WTC11 (cell line): ENCODE data around the gene USP10. TPM values are rescaled to one million over a fixed set of nuclear protein-coding genes. Genes with fewer than 3 reads are reported as not detected.
"Not testable (repeated sequence)": the region's sequence is repeated elsewhere in the genome, so short reads cannot be mapped to it uniquely, and the experiment has no call there.

Experiments
- ATAC-seq: fragments of 200-7000 bp; cut with Tn5 transposase; 2 replicates; pipeline ENCODE4 v1.10.0; 2021; ENCODE audit warnings: mild to moderate bottlenecking, moderate library complexity
- CTCF ChIA-PET: fragments of 300-600 bp; sonication (Branson Sonifier 250); formaldehyde crosslinking; loops from one replicate; lab custom pipeline; 2021; ENCODE audit warnings: antibody characterized with exemption; lab: Charles Lee
- POLR2A ChIA-PET: fragments of 350-600 bp; sonication (Branson Sonifier 250); formaldehyde crosslinking; loops from one replicate; lab custom pipeline; 2021; ENCODE audit warnings: antibody characterized with exemption; lab: Charles Lee
- DNase-seq: peaks from one replicate; pipeline ENCODE4 v3.0.0; 2021; ENCODE audit warnings: low spot score
- H3K27ac Mint-ChIP-seq: 2 replicates; pipeline ENCODE4 v1.8.0; 2021; ENCODE audit warnings: mixed read lengths
- H3K27me3 Mint-ChIP-seq: 2 replicates; pipeline ENCODE4 v1.8.0; 2021; ENCODE audit warnings: low read depth, mild to moderate bottlenecking, moderate library complexity, mixed read lengths
- H3K36me3 Mint-ChIP-seq: 2 replicates; pipeline ENCODE4 v1.8.0; 2021; ENCODE audit warnings: mixed read lengths
- H3K4me1 Mint-ChIP-seq: 2 replicates; pipeline ENCODE4 v1.8.0; 2022; ENCODE audit warnings: mixed read lengths
- H3K4me3 Mint-ChIP-seq: 2 replicates; pipeline ENCODE4 v1.8.0; 2021; ENCODE audit warnings: mild to moderate bottlenecking, moderate library complexity, mixed read lengths
- H3K9me3 Mint-ChIP-seq: 2 replicates; pipeline ENCODE4 v1.8.0; 2021; ENCODE audit warnings: mixed read lengths
- ATF6 ChIP-seq: sonication (generic); formaldehyde crosslinking; IDR thresholded peaks from 2 replicates; pipeline ENCODE4 v1.8.1; 2023; ENCODE audit warnings: mild to moderate bottlenecking, missing genetic modification reagents
- FOXJ3 ChIP-seq: sonication (generic); formaldehyde crosslinking; IDR thresholded peaks from 2 replicates; pipeline ENCODE4 v1.9.0; 2021; ENCODE audit warnings: missing genetic modification reagents, mild to moderate bottlenecking, borderline replicate concordance
- IRF1 ChIP-seq: sonication (generic); formaldehyde crosslinking; IDR thresholded peaks from 2 replicates; pipeline ENCODE4 v1.8.0; 2023; ENCODE audit warnings: missing genetic modification reagents
- IRF2 ChIP-seq: sonication (generic); formaldehyde crosslinking; IDR thresholded peaks from 2 replicates; pipeline ENCODE4 v1.8.0; 2022; ENCODE audit warnings: low read depth, missing genetic modification reagents, borderline replicate concordance
- JAZF1 ChIP-seq: fragments of 250-450 bp; sonication (Bioruptor Pico); IDR thresholded peaks from 2 replicates; pipeline ENCODE4 v1.9.0; 2021; ENCODE audit warnings: moderate library complexity, mild to moderate bottlenecking, inconsistent platforms
- JUN ChIP-seq: sonication (generic); formaldehyde crosslinking; IDR thresholded peaks from 2 replicates; pipeline ENCODE4 v1.8.0; 2023; ENCODE audit warnings: mild to moderate bottlenecking, missing genetic modification reagents
- MXD4 ChIP-seq: fragments of 250-450 bp; sonication (Bioruptor Pico); IDR thresholded peaks from 2 replicates; pipeline ENCODE4 v1.8.0; 2021; ENCODE audit warnings: mild to moderate bottlenecking, moderate library complexity, borderline replicate concordance
- MYBL2 ChIP-seq: sonication (generic); formaldehyde crosslinking; IDR thresholded peaks from 2 replicates; pipeline ENCODE4 v1.8.1; 2023; ENCODE audit warnings: mild to moderate bottlenecking, moderate library complexity, missing genetic modification reagents
- NFYB ChIP-seq: sonication (generic); formaldehyde crosslinking; conservative IDR thresholded peaks from 2 replicates; pipeline ENCODE4 v1.8.0; 2022; ENCODE audit warnings: low read depth, missing genetic modification reagents
- OVOL2 ChIP-seq: fragments of 250-450 bp; sonication (Bioruptor Pico); IDR thresholded peaks from 2 replicates; pipeline ENCODE4 v1.9.0; 2021; ENCODE audit warnings: mild to moderate bottlenecking, borderline replicate concordance
- PRRX2 ChIP-seq: fragments of 250-450 bp; sonication (Bioruptor Pico); IDR thresholded peaks from 2 replicates; pipeline ENCODE4 v1.8.0; 2021; ENCODE audit warnings: mild to moderate bottlenecking
- TCF7 ChIP-seq: sonication (generic); formaldehyde crosslinking; IDR thresholded peaks from 2 replicates; pipeline ENCODE4 v1.8.0; 2022; ENCODE audit warnings: mild to moderate bottlenecking, low read depth, missing genetic modification reagents, moderate library complexity
- TEAD4 ChIP-seq: sonication (generic); formaldehyde crosslinking; IDR thresholded peaks from 2 replicates; pipeline ENCODE4 v1.8.0; 2022; ENCODE audit warnings: mild to moderate bottlenecking, missing genetic modification reagents
- USF2 ChIP-seq: sonication (generic); formaldehyde crosslinking; IDR thresholded peaks from 2 replicates; pipeline ENCODE4 v1.8.1; 2023; ENCODE audit warnings: mild to moderate bottlenecking, missing genetic modification reagents, moderate library complexity
- ZNF232 ChIP-seq: sonication (generic); formaldehyde crosslinking; IDR thresholded peaks from 2 replicates; pipeline ENCODE4 v1.8.0; 2022; ENCODE audit warnings: mild to moderate bottlenecking, missing genetic modification reagents
- ZNF263 ChIP-seq: sonication (generic); formaldehyde crosslinking; IDR thresholded peaks from 2 replicates; pipeline ENCODE4 v1.8.1; 2022; ENCODE audit warnings: low read depth, mild to moderate bottlenecking, moderate library complexity, missing genetic modification reagents
- ZNF281 ChIP-seq: sonication (generic); formaldehyde crosslinking; IDR thresholded peaks from 2 replicates; pipeline ENCODE4 v1.8.0; 2023; ENCODE audit warnings: mild to moderate bottlenecking, missing genetic modification reagents
- ZNF396 ChIP-seq: fragments of 250-450 bp; sonication (Bioruptor Pico); IDR thresholded peaks from 2 replicates; pipeline ENCODE4 v1.8.0; 2021; ENCODE audit warnings: mild to moderate bottlenecking, moderate library complexity, borderline replicate concordance
- ZNF416 ChIP-seq: fragments of 250-450 bp; sonication (Bioruptor Pico); IDR thresholded peaks from 2 replicates; pipeline ENCODE4 v1.9.0; 2021; ENCODE audit warnings: mild to moderate bottlenecking, inconsistent platforms
- ZNF423 ChIP-seq: fragments of 250-450 bp; sonication (Bioruptor Pico); IDR thresholded peaks from 2 replicates; pipeline ENCODE4 v2.1.2; 2022; ENCODE audit warnings: mild to moderate bottlenecking, moderate library complexity
- total RNA-seq: library from RNA; stranded (reverse); gene quantifications from 3 replicates; pipeline ENCODE4 v1.2.3, GENCODE V29; 2021

Gene USP10
- total RNA-seq, 1 experiment from 2014 or later = 138 TPM

GRCh38 chr16:84686707-84687298 is 13.0 kb upstream of the USP10 start:
- POLR2A ChIA-PET = no interaction called here

GRCh38 chr16:84687715-84688114 is 12.1 kb upstream of the USP10 start:
- H3K4me1 Mint-ChIP-seq = peaks cover 21% of the 10 kb centered on the region
- TF ChIP-seq MYBL2 (CRISPR knock-in tag) (no peak), OVOL2 (CRISPR knock-in tag) (no peak), TEAD4 (CRISPR knock-in tag) (no peak), USF2 (CRISPR knock-in tag) (no peak), IRF1 (CRISPR knock-in tag) (no peak), PRRX2 (CRISPR knock-in tag) (no peak), ZNF263 (no peak), ATF6 (no peak), ZNF416 (CRISPR knock-in tag) (no peak), IRF2 (CRISPR knock-in tag) (no peak), ZNF281 (CRISPR knock-in tag) (no peak), ZNF232 (CRISPR knock-in tag) (no peak), ZNF396 (no peak), ZNF423 (CRISPR knock-in tag) (no peak)
- TF ChIP-seq, all 79 proteins: peak for 0
- Mint-ChIP-seq H3K4me3 (no peak overlapping the region), H3K36me3 (peaks cover 4% of the 10 kb centered on the region; the same call in 1 of the 2 replicates), H3K27me3 (peaks cover 3% of the 10 kb centered on the region; the same call in 1 of the 2 replicates), H3K27ac (no peak overlapping the region), H3K9me3 (peaks cover 24% of the 10 kb centered on the region)
- ChIA-PET POLR2A (no interaction called here), CTCF (interaction anchor here (0.5 to 2.0 kb wide), 3 partner anchors 16 to 58 kb away, joined by 3 to 6 read pairs (median 5); no protein-coding TSS in a partner anchor)
- DNase-seq = no peak
- no peak for ATAC-seq

More at GRCh38 chr16:84686707-84687298, 13.0 kb upstream of the USP10 start:
- no peak overlapping the region for H3K27ac Mint-ChIP-seq
- no peak for DNase-seq
- H3K36me3 Mint-ChIP-seq = peaks cover 4% of the 10 kb centered on the region; the same call in 1 of the 2 replicates
- peak; percentile 31 for ATAC-seq
- peaks cover 21% of the 10 kb centered on the region for H3K4me1 Mint-ChIP-seq
- H3K27me3 Mint-ChIP-seq = peaks cover 3% of the 10 kb centered on the region; the same call in 1 of the 2 replicates
- H3K9me3 Mint-ChIP-seq = peaks cover 19% of the 10 kb centered on the region
- TF ChIP-seq USF2 (CRISPR knock-in tag) (0 out of 2 replicates have a peak, but pooled peaks have one; percentile 24), JUN (CRISPR knock-in tag) (no peak), NFYB (peak; percentile 54), ZNF423 (CRISPR knock-in tag) (no peak), FOXJ3 (CRISPR knock-in tag) (no peak), MXD4 (CRISPR knock-in tag) (no peak), TCF7 (CRISPR knock-in tag) (no peak), OVOL2 (CRISPR knock-in tag) (no peak), JAZF1 (CRISPR knock-in tag) (no peak)
- CTCF ChIA-PET = interaction anchor here (3.5 kb wide), 1 partner anchor 15 kb away, joined by 27 read pairs; no protein-coding TSS in a partner anchor
- H3K4me3 Mint-ChIP-seq = no peak overlapping the region

- ATAC-seq, H3K4me3 Mint-ChIP-seq, H3K36me3 Mint-ChIP-seq, H3K27me3 Mint-ChIP-seq, DNase-seq, POLR2A ChIA-PET, H3K27ac Mint-ChIP-seq: not testable (repeated sequence)
- CTCF ChIA-PET = interaction anchor here (1.2 to 2.0 kb wide), 2 partner anchors 16 to 38 kb away, joined by 5 to 6 read pairs; no protein-coding TSS in a partner anchor
- Mint-ChIP-seq H3K4me1 (peaks cover 19% of the 10 kb centered on the region), H3K9me3 (peaks cover 26% of the 10 kb centered on the region)
Observed at GRCh38 chr16:84688163-84688562, 11.6 kb upstream of the USP10 start.
